HG03045 (cell line): ENCODE data around the gene SLC12A1.

Experiments
- ATAC-seq: cut with Tn5 transposase; IDR thresholded peaks from one replicate; pipeline ENCODE4 v1.9.1; 2021; ENCODE audit warnings: mild to moderate bottlenecking, moderate library complexity; ENCODE audit not compliant: unreplicated experiment

The SLC12A1 gene

DNA sequence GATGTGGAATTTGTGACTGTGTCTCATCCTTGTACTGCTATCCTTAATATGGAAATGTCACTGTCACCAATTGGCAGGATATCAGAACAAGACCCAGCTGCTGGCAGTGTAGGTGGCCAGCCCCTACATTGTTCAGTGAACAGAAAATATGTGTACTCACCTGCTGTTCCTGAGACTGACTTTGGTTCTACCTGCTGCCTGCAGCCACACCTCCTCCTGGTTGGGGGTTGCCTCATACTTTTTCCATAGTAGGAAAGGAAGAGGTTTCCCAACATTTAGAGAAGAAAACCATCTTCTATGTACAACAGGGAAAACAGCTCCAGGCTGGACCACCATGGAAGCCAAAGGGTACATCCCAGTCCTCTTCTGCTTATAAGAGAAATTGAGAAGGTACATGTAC, 35.9 kb downstream of the SLC12A1 start:
- ATAC-seq: no peak

DNA sequence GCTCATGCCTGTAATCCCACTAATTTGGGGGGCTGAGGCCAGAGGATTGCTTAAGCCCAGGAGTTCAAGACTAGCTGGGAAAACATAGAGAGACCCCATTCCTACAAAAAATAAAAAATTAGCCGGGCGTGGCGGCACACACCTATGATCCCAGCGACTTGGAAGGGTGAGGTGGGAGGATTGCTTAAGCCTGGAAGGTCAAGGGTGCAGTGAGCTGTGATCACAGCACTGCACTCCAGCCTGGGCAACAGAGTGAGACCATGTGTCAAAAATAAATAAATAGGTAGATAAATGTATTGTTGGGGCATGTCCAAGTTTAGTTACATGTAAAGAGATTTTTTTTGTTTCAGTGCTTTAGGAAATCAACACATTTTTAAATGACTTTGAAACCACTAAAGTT, 36.4 kb downstream of the SLC12A1 start:
- no peak for ATAC-seq

DNA sequence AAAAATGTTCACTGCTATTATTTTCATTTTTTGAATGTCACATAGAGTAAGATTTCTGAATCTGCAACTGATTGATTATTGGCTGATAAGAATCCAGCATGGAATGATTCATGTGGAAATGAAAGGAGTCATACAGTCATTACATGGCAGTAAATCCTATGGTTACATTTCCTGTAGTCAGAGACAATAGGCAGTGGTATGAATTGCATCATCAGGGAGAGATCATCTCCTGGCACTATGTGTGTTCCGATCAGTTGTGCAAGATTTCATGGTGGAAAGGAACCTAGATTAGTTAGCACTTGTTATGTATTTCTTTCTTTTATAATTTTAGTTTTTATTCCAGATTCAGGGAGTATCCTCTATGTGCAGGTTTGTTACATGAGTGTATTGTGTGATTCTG, 38.8 kb downstream of the SLC12A1 start:
- no peak for ATAC-seq

DNA sequence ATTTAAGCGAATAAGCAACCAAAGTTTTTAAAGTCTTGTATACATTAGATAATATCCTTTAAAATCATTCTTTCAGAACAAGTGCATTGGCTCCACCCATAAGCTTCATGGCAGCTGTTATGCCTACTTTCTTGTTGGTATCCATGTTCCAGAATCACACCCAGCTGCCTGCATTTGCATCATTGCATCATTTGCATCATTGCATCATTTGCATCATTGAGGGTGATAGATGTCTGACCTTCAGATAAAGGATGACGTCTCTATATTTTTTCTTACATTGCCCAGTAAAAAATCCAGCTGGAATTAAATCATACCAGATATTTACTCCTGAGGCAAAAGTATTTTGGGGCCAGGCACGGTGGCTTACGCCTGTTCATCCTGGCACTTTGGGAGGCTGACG, 42.3 kb downstream of the SLC12A1 start:
- no peak for ATAC-seq

DNA sequence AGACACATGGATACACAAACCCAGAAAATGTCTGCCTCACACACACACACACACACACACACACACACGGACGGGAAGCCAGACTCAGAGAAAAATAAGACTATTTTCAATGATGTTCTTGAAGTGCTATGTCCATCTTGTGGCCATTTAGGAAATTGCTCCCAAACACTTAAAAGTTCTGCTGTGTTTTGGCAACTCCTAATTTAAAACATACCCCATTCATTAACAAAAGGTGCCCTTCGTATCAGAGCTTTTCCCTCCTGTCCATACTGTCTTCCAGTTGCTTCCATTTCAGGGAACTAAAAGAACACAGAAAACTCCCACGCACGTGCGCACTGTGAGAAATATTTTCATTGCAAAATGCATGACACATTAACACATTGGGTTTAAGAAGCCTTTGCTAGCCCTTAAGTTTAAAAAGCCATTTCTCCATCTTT, 44.6 kb downstream of the SLC12A1 start:
- no peak for ATAC-seq

DNA sequence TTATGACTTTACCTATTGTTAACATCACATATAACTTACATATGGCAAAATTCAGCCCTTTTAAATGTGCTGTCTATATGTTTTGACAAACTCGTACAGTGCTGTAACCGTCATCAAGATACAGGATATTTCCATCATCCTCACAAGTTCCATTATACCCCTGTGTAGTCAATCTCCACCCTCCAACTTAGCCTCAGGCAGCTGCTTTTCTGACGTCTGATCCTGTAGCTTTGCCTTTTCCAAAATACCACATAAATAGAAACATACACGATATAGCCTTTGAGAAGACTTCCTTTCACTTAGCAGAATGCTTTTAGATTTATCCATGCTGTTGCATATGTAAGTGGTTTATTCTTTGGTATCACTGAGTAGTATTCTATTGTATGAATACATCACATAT, 47.1 kb downstream of the SLC12A1 start:
- ATAC-seq: no peak

DNA sequence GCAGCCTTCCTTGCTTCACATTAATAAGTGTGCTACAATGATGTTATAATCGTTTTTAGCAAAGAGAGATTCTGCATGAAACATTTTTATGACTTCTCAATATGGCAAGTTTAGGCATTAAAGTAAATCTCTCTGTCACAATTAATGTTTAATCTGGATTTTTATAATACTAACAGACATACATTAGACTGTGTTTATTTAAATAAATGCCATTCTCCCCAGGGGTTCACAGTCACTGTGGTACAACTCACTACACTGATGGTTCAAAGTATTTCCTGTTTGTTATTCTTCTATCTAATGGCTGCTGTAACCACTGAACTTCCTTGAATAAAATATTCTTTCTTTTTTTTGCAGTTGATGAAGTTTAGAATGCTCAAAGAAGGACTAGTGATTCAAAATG, 59.0 kb downstream of the SLC12A1 start:
- ATAC-seq: no peak

DNA sequence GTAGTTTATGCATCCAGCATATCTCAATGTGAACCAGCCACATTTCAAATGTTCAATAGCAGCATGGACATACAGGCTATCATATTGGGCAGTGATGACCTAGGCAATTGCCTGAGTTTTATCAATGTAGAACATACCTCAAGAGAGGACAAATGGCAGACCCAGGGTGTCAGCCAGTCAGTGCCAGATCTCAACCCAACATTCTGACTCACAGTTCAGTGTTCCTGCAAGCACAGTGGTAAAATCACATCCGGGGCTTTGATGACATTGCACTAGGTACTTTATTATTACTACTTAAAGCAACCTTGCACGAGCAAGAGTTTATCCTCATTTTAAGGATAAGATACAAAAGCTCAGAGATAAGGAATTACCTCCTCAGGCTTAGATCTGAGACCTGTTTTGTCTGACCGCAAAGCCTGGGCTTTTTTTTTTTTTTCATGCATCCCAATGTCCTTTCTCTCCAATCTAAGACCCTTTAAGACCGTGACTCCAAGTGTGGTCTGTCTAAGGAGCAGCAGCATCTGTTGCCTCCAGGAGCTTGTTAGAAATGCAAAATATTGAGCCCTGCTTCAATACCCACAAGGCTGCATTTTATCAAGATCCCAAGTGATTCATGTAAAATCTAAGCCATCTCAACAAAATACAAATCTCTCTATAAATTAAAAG, 60.1 kb downstream of the SLC12A1 start:
- no peak for ATAC-seq

DNA sequence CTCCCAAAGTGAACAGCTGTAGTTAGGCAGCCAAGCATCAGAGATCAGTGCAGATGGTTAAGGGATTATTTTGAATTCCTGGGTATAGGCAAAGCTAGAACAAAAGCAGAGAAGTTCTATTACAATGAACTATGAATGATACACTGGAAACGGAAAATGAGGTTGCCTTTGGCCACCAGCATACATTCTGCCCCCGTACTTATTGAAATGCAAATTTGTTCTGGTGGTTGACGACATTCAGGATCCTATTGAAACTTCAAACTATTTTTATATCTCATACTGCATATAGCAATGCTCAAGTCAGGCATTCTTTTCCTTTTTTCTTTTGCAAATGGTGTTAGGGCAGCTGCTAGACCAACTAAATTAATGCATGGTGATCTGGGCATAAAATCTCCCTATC, 61.7 kb downstream of the SLC12A1 start:
- no peak for ATAC-seq

DNA sequence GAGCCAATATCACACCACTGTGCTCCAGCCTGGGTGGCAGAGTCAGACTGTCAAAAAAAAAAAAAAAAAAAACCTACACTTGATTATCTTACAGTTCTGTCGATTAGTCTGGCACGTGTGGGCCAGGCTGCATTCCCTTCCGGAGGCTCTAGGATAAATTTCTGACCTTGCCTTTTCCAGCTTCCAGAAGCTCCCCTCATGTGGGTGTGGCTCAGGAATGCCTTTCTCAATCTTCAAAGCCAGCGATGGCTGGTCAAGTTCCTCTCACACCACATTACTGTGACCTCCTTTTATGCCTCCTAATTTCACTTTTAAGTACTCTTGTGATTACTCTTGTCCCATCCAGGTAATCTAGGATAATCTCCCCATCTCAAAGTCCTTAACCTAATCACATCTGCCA, 66.9 kb downstream of the SLC12A1 start:
- ATAC-seq: no peak

DNA sequence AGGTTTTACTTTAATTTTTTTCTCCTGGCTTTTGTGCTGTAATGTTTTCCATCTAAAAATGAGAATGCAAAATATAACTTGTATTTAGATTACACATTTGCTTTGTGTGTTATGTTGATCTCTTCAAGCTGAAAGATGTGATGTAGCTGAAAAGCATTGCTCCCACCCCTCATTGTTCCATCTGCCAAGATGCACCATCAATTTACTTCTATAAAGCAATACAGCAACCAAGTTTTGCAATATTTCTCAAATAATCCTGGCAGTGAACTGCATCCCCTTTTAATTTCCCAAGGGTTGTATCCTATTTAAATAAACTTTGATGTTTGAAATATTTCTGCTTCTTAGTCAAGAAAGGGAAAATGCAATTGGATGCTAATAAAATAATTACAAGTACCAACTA, 72.6 kb downstream of the SLC12A1 start:
- ATAC-seq: no peak

DNA sequence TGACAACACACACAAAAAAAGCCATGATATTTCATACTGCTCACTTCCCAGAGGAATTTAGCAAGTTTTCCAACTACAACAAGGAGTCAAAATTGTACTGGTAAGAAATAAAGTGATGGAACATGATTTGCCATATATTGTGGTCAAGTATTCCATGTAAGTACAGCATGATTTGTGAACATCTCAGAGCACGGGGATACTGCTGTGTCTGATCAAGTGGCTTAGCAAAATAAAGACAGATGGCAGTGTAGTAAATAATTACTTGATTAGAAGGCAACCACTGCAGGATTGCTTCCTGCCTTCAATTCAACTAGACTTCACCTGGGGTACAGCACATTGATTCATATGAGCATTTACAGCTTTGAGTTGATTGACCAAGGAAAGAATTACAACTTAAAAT, 73.5 kb downstream of the SLC12A1 start:
- ATAC-seq: no peak

DNA sequence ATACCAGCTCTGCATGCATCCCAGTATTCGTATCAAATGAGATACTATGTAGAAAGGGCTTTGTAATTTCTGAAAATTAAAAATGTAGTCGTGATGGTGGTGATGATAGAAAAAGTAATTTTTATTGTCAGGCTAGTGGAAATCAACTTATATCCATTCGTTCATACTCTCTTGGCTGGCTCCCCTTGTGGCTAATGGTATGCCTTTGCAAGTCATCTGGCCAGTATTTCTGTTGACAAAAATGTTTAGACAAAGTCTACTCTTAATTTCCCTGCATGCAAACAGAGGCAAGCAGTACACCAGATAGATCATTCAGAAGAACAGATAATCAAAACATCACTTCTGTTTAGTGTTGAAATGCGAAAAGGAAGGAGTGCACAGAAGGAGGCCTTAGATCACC, 75.6 kb downstream of the SLC12A1 start:
- ATAC-seq: no peak

DNA sequence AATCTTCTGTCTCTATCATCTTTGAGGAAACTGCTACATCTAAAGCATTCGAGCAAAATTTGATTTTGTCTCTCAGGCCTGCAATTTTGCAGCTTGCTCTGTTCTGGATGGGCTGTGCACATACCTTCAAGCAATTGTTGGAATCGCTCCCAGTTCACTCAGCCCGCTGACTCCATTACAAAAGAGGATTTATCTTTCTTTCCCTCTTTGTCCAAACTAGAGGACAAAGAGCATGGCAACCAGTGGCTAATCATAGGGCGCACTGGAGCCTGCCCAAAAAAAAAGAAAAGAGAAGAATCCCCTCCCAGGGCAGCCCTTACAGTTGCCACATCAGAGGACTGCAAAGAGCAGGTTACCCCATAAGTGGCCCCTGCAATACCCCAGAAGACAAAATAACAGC, 76.1 kb downstream of the SLC12A1 start:
- ATAC-seq: no peak

DNA sequence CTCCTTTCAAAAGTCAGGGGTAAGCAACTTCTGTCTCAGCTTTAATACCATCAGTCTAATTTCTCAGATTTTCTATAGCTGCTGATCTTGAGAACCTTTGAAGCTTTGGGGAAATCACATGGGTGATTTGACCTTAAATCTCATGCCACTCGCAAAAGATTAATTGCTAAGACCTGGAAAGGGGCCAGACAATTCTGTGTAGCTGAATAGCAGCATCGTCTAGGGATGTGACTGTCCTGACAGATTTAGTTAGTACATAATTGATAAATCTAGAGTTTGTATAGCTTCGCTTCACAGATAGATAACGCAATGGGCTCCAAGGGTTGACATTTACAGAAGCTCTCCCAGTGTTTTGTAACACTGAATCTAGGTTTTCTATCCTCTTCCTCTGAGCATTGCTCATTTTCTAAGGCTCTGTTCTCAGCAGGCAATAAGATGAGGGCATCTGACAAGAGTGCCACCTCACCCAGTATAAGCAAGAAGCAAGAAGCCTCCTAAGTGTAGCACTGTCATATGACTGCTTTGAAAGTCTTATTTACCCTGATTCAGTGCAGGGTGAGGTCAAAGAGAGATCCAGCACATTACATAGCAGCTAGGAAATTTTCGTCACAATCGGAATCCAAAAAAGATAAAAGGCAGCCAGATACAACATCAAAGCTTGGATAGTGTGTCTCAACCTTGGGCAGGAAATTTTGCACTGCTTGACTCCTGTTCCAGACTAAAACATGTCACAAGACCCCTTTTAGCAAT, 77.5 kb downstream of the SLC12A1 start:
- no peak for ATAC-seq

DNA sequence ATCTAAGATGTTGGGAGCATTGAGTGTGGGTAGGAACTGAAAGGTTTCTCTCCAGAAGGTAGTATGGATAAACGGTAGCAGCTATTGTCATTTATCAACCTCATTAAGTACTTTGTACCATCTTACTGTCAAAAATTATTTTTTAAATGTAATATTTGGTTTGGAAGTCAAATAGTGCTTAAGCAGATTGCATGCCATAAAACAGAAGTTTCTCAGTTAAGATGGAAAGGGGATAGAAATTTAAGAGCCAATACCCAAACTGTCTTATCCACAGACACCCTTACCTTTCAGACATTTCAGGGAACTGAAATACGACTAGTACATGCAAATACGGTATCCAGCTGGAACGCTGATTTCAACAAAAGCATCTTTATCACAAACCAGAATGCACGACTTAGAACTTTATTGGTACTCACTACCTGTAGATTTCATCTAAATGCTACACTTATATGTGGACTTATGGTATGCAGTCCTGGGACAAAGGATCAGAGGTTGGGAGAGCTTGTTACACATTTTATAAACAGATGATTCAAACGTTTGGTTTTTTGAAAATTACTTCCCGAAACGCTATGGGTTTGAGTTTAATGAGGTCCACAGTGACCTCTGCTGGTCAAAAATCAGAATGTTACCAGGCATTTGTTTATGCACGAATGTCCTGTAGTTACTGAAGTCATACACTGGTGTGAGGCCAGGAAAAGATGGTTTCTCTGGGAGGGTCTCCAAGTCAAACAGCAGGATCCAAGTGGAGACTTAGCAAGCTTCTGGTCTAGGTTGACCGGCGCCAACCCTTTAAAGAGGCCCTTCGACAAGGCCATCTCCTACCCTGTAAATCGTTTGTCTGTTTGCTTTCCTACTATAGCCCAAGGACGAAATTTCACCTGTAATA, 79.5 kb downstream of the SLC12A1 start:
- ATAC-seq: no peak

DNA sequence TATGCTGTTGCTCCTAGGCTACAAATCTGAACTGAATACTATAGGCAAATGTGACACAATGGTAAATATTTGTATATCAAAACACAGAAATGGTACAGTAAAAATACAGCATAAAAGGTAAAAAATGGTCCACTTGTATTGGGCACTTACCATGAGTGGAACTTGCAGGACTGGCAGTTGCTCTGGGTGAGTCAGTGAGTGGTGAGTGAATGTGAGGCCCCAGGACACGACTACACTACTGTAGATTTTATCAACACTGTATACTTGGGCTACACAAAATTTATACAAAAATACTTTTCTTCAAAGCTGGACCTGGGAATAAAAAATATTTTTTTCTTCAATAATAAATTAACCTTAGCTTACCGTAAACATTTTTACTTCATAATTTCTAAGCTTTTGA, 83.5 kb downstream of the SLC12A1 start:
- ATAC-seq: no peak

DNA sequence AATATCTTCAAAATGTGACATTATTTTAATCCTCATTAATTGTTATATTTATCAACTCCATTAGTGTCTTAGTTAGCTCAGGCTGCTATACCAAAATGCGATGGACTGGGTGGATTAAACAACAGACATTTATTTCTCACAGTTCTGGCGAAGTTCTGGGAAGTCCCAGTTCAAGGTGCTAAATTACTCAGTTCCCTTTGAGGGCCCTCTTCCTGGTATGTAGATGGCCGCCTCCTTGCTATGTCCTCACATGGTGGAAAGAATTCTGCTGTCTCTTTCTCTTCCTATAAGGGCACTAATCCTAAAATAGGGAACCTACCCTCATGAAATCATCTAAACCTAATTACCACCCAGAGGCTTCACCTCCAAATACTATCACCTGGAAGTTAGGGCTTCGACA, 86.4 kb downstream of the SLC12A1 start:
- no peak for ATAC-seq

DNA sequence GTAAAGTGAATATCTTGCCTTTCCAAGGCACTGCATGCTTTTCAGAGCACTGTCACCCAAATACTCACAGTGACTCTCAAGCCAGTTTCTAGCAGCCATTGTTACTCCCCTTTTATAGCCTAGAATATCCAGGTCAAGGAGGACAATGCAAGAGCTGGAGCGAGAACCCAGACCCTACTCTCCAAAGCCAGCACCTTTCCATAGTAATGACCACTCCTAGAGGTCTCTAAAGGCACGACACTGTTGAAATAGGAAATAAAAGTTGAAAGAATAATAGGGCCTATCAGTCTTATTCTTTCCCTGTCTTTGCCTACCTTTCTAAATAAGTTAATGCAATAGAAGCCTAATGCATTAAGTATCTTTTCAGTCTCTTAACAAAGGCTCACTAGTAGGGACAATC, 91.6 kb downstream of the SLC12A1 start:
- ATAC-seq: no peak

DNA sequence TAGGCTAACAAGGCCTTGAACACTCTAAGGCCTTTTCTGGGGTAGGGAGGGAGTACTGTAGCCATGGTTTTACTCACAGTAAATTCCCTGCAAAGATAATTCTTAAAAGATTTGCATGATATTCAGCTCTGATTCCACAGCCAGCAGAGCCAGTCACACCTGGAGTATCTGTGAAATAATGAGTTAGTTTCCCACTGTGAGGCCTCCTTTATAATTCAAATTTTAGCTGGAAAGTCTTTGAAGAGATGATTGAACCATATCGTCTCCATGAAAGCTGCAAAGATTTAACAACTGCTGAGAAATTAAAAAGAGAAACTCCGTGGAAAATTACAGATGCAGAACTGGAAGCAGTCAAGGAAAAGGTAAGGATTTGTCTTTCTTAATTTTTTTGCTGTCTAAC, 92.8 kb downstream of the SLC12A1 start:
- no peak for ATAC-seq

DNA sequence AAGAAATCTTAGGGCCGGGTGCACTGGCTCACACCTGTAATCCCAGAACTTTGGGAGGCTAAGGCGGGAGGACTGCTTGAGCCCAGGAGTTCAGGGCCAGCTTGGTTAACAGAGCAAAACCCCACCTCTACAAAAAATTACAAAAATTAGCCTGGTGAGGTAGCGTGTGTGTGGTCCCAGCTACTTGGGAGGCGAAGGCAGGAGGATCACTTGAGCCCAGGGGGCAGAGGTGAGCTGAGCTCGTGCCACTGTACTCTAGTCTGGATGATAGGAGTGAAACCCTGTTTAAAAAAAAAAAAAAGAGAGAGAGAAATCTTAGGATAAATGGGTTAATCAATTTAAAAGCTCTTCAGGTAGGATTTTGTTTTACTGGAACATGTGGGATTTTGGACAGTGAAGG, 93.9 kb downstream of the SLC12A1 start:
- ATAC-seq: no peak

DNA sequence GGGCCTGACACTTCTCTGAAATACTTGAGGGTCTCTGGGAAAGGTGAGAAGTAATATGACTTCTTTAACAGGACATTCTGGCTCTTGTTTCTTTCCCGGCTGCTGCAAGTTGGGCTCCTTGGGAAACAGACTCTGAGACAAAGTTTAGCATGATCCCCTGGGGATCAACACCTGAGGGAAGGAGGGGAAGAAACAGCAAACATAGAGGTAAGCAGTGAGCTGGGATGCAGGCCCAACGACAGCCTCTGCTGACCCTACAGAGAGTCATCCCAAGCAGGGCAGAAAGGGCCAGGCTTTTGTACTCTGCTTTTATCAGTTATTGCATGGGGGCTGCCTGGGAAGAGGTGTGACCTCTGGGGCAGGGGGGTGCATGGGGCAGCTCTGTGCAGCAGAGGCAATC, 98.3 kb downstream of the SLC12A1 start:
- no peak for ATAC-seq
